NT2/D1 (cell line): Measurements from ENCODE around the gene DOK6.
A peak's percentile ranks its signal among the peaks of the same experiment; 100 is the strongest.

Experiments used
- DNase-seq: peaks from one replicate; pipeline ENCODE4 v3.0.0-alpha.2; 2011; ENCODE audit warnings: low read depth, low spot score
- H3K27me3 ChIP-seq: 2 replicates; pipeline ENCODE4 v1.6.0; 2011; ENCODE audit warnings: mild to moderate bottlenecking; ENCODE audit not compliant: insufficient read length, insufficient read depth
- H3K36me3 ChIP-seq: 2 replicates; pipeline ENCODE4 v1.6.1; 2011; ENCODE audit warnings: mild to moderate bottlenecking, low read length, mixed read lengths; ENCODE audit not compliant: insufficient read depth, insufficient read length
- H3K4me1 ChIP-seq: 2 replicates; pipeline ENCODE4 v1.5.1; 2011; ENCODE audit not compliant: insufficient read depth, insufficient read length
- H3K4me3 ChIP-seq: 2 replicates; pipeline ENCODE4 v1.5.1; 2011; ENCODE audit warnings: low read depth; ENCODE audit not compliant: insufficient read length
- H3K9ac ChIP-seq: 2 replicates; pipeline ENCODE4 v1.6.0; 2011; ENCODE audit warnings: low read depth; ENCODE audit not compliant: insufficient read length
- H3K9me3 ChIP-seq: 2 replicates; pipeline ENCODE4 v1.5.1; 2011; ENCODE audit warnings: mild to moderate bottlenecking, low read length; ENCODE audit not compliant: insufficient read depth
- SUZ12 ChIP-seq: IDR thresholded peaks from 2 replicates; pipeline ENCODE4 v1.6.1; 2011; ENCODE audit not compliant: insufficient read length, insufficient read depth; ENCODE audit errors: extremely low read depth
- YY1 ChIP-seq: IDR thresholded peaks from 2 replicates; pipeline ENCODE4 v1.6.1; 2011; ENCODE audit not compliant: insufficient read length, insufficient read depth
- ZNF274 ChIP-seq: IDR thresholded peaks from 2 replicates; pipeline ENCODE4 v1.6.1; 2011; ENCODE audit warnings: mild to moderate bottlenecking, low read depth, low read length

DOK6 gene

DNA sequence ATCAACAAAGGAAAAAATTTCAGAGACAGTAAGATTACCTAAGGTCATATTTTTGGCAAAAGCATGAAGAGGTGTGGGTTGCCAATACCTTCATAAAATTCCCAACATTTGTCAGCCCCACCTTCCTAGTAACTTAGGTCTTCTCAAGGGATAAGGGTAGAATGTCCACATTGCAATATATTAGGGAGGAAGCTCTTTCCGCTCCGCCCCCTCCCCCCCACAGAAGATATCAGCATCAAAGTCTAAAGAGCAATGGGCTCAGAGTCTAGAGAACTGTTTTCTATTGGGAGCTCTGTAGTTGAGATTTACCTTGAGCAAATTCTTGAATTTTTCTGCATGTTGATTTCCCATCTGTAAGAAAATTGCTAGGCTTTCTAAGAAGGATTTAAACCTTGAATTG is 346.7 kb downstream of the DOK6 start:
- H3K36me3 ChIP-seq: no peaks in the 10 kb centered on the region
- H3K9ac ChIP-seq: no peak overlapping the region
- no peak for TF ChIP-seq YY1
- TF ChIP-seq ZNF274: no peak
- TF ChIP-seq SUZ12: no peak
- H3K27me3 ChIP-seq: no peaks in the 10 kb centered on the region
- no peak overlapping the region for H3K4me3 ChIP-seq
- no peaks in the 10 kb centered on the region for H3K4me1 ChIP-seq
- no peak for DNase-seq
- H3K9me3 ChIP-seq: no peaks in the 10 kb centered on the region

- H3K9me3 ChIP-seq: no peaks in the 10 kb centered on the region
- H3K4me1 ChIP-seq: no peaks in the 10 kb centered on the region
- H3K27me3 ChIP-seq: no peaks in the 10 kb centered on the region
- TF ChIP-seq SUZ12 (no peak), YY1 (no peak), ZNF274 (no peak)
- no peaks in the 10 kb centered on the region for H3K36me3 ChIP-seq
- H3K9ac ChIP-seq: no peak overlapping the region
- no peak overlapping the region for H3K4me3 ChIP-seq
- no peak for DNase-seq
Measured at GRCh38 chr18:69752737-69753380, 352.2 kb downstream of the DOK6 start.

GRCh38 chr18:69754108-69754507 is 353.4 kb downstream of the DOK6 start:
- H3K9ac ChIP-seq: no peak overlapping the region
- H3K27me3 ChIP-seq: no peaks in the 10 kb centered on the region
- no peak for TF ChIP-seq ZNF274
- H3K36me3 ChIP-seq: no peaks in the 10 kb centered on the region
- no peak for DNase-seq
- H3K4me3 ChIP-seq: no peak overlapping the region
- H3K9me3 ChIP-seq: no peaks in the 10 kb centered on the region
- H3K4me1 ChIP-seq: no peaks in the 10 kb centered on the region

DNA sequence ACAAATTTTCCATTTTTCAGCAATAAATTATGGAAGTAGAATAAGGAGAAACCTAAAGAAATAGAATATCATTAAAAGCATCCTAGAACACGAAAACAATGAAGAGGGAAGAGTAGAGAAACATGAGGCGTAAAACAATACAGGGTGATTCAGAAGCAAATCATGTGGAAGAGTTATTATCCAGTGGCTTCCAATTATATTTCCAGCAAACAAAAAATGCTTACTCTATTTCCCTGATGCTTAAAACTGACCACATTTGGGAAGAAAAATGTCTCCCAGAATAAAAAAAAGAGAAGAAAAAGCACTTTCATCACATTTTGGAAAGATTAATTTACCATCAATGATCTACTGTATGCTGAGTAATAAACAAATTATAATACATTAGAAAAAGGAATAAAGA is 354.4 kb downstream of the DOK6 start:
- no peaks in the 10 kb centered on the region for H3K36me3 ChIP-seq
- no peak overlapping the region for H3K9ac ChIP-seq
- H3K9me3 ChIP-seq: no peaks in the 10 kb centered on the region
- no peak for TF ChIP-seq YY1
- TF ChIP-seq ZNF274: no peak
- no peaks in the 10 kb centered on the region for H3K27me3 ChIP-seq
- no peak for DNase-seq
- H3K4me1 ChIP-seq: no peaks in the 10 kb centered on the region
- H3K4me3 ChIP-seq: no peak overlapping the region

DNA sequence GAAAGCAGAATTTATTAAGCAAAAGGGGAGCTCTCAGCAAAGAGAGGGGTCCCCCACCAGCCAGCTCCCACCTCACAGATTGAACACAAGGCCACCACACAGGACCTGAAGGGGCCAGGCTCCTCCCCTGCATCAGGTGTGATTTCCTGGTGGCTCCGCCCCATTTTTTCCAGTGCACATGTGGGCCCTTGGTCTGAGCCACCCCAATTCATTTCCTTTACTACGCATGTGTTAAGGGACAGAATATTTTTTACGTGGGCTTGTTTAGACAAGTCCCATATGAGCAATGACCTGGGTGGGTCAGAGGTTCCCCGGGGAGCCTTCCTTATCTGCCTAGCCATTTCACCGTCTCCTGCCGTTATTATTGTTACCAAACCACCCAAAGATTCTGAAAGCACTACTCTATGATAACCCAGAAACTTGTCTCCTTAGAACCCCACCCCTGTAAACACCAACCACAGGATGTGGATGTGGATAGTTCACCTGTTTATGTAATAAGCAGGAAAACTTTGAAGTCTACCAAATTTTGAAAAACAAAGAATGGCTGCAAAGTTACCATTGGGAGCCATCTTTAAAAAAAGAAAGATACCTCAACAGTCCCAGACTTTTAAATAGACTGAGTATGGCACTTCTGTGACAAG is 355.3 kb downstream of the DOK6 start:
- Histone ChIP-seq H3K36me3 (no peaks in the 10 kb centered on the region), H3K4me3 (no peak overlapping the region)

DNA sequence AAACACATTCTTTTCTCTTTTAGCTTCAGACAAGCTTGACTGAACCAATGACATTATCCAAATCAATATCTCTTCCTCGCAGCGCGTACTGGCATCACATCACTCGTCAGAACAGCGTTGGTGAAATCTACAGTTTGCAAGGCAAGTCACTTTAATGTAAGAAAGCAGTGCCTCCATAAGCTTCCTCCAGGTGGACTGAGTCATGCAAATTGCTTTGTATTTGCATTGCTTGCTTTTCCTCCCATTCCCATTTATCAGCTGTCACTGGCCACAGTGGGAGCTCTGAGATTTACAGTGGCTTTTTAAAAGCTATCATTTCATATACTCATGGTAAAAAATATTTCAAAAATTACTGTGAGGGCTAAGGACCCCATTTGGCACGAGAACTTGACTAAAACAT is 357.0 kb downstream of the DOK6 start:
- no peak overlapping the region for H3K4me3 ChIP-seq
- peak; percentile 8 for DNase-seq
- H3K36me3 ChIP-seq: no peaks in the 10 kb centered on the region
- no peak overlapping the region for H3K9ac ChIP-seq
- TF ChIP-seq SUZ12 (no peak), ZNF274 (no peak), YY1 (no peak)
- no peaks in the 10 kb centered on the region for H3K27me3 ChIP-seq
- no peaks in the 10 kb centered on the region for H3K9me3 ChIP-seq
- no peaks in the 10 kb centered on the region for H3K4me1 ChIP-seq

More for the DNA sequence above, 355.3 kb downstream of the DOK6 start:
- TF ChIP-seq YY1 (no peak), SUZ12 (no peak)
- no peaks in the 10 kb centered on the region for H3K9me3 ChIP-seq
- H3K4me1 ChIP-seq: no peaks in the 10 kb centered on the region
- no peaks in the 10 kb centered on the region for H3K27me3 ChIP-seq
- no peak overlapping the region for H3K9ac ChIP-seq
- DNase-seq: no peak

- no peaks in the 10 kb centered on the region for H3K27me3 ChIP-seq
- DNase-seq: no peak
- no peaks in the 10 kb centered on the region for H3K36me3 ChIP-seq
- no peaks in the 10 kb centered on the region for H3K4me1 ChIP-seq
- H3K9ac ChIP-seq: no peak overlapping the region
- H3K4me3 ChIP-seq: no peak overlapping the region
- TF ChIP-seq YY1 (no peak), SUZ12 (no peak), ZNF274 (no peak)
- no peaks in the 10 kb centered on the region for H3K9me3 ChIP-seq
Measured at GRCh38 chr18:69758458-69758857, 357.8 kb downstream of the DOK6 start.
